Mucosa of stomach (tissue), 1 donor: ENCODE results near the gene RNU5B-1.
"Not testable (repeated sequence)": the region's sequence is repeated elsewhere in the genome, so short reads cannot be mapped to it uniquely, and the experiment has no call there.

ENCODE experiments used
- H3K27me3 ChIP-seq: one replicate; pipeline ENCODE4 v1.7.0; 2013; ENCODE audit warnings: mild to moderate bottlenecking, low read length; ENCODE audit not compliant: control insufficient read depth, insufficient read depth
- H3K36me3 ChIP-seq: one replicate; pipeline ENCODE4 v1.7.0; 2013; ENCODE audit warnings: low read length; ENCODE audit not compliant: control insufficient read depth, insufficient read depth
- H3K4me1 ChIP-seq: one replicate; pipeline ENCODE4 v1.7.0; 2013; ENCODE audit warnings: mild to moderate bottlenecking, low read length; ENCODE audit not compliant: control insufficient read depth, insufficient read depth
- H3K4me3 ChIP-seq: one replicate; pipeline ENCODE4 v1.7.0; 2013; ENCODE audit warnings: low read length
- H3K9ac ChIP-seq: one replicate; pipeline ENCODE4 v1.7.0; 2013; ENCODE audit warnings: mild to moderate bottlenecking, low read length, moderate library complexity
- H3K9me3 ChIP-seq: one replicate; pipeline ENCODE4 v1.7.0; 2013; ENCODE audit warnings: mild to moderate bottlenecking, low read length, moderate library complexity; ENCODE audit not compliant: control insufficient read depth
- donor health status: Pancreatic carcinoma.

RNU5B-1 gene

GRCh38 chr15:65342493-65342892, 38.0 kb downstream of the RNU5B-1 start:
- no peaks in the 10 kb centered on the region for H3K9me3 ChIP-seq
- no peak overlapping the region for H3K4me3 ChIP-seq
- no peak overlapping the region for H3K9ac ChIP-seq
- no peaks in the 10 kb centered on the region for H3K36me3 ChIP-seq
- no peaks in the 10 kb centered on the region for H3K4me1 ChIP-seq
- peaks cover 15% of the 10 kb centered on the region for H3K27me3 ChIP-seq

DNA sequence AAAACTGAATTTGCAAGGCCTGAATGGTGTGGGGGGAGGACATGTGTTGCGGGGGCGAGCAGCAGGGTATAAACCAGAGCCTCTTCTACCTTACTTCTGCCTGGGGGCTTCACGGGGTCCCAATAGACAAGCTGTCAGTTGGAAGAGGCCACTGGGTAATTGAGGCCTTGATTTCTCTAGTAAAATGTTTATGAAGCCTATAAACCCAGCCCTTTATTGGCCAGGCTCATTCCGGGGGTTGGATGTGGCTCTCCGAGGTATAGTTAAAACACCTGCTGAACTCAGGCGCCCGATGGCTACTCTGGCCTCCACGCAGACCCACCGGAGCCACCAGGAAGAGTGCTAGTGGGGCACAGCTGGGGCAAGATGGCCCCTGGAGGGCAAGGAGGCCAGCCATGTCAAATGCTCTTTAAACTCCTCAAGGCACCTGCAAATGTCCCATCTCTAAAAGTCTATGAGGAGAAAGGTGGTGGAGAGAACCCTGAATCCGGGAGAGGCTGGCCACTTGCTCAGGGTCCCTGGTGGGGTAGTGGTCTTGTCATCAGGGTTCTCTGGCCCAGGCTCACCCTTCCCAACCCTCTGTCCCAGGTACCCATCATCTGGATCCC, 39.0 kb downstream of the RNU5B-1 start:
- Histone ChIP-seq H3K9ac (no peak overlapping the region), H3K9me3 (no peaks in the 10 kb centered on the region), H3K36me3 (no peaks in the 10 kb centered on the region), H3K4me1 (no peaks in the 10 kb centered on the region), H3K27me3 (peaks cover 12% of the 10 kb centered on the region), H3K4me3 (no peak overlapping the region)

DNA sequence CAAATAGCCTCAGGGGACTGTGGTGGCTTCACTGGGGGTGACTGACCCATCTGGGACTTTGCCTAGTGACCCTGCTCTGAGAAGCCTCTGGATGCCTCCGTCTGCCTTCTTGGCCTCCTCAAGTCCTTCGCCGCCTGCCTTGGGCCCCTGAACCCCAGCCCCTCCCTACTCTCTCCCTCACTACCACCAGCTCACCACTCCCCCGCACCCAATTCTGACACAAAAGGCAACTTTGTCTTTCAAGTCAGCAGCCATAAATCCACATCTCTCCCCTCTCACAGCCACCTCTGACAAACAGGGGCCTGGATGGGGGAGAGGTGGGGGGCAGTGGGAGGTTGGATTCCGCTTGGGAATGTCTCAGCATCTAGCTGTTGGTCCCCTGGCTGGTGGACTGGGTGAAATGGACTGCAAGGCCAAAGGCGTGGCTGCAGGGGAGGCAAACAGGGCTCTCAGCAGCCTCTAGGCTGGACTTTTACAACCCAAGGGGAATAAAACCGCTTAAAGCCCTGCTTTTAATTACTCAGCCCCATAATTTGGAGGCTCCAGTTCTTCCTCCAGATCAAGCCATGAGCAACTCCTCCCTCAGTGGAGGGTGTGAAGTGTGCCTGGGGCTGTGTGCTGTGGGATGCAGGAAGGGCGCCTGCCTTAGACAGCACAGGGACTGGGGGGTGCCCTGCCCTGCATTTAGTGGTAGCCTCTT, 39.9 kb downstream of the RNU5B-1 start:
- no peaks in the 10 kb centered on the region for H3K9me3 ChIP-seq
- H3K4me1 ChIP-seq = no peaks in the 10 kb centered on the region
- H3K27me3 ChIP-seq = peaks cover 10% of the 10 kb centered on the region
- H3K9ac ChIP-seq = no peak overlapping the region
- no peaks in the 10 kb centered on the region for H3K36me3 ChIP-seq
- H3K4me3 ChIP-seq = no peak overlapping the region

DNA sequence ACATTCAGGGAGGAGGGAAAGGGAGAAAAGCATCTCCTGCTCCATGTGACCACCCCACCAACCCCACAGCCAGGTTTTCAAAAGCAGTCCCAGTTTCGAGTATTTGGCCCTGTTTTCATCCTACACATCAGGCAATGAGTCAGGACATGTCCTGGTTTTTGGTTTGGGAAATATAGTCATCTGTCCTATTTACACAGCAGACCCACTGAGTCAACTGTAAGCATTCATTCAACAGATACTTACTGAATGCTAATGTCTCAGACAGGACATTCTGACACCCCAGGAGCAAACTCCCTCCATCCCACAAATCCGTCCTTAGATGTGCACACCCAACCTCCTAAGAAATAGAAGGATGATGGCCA, 40.4 kb downstream of the RNU5B-1 start:
- peaks cover 5% of the 10 kb centered on the region for H3K27me3 ChIP-seq
- no peaks in the 10 kb centered on the region for H3K4me1 ChIP-seq
- H3K9ac ChIP-seq = no peak overlapping the region
- no peaks in the 10 kb centered on the region for H3K9me3 ChIP-seq
- H3K36me3 ChIP-seq = no peaks in the 10 kb centered on the region
- H3K4me3 ChIP-seq = no peak overlapping the region

- Histone ChIP-seq H3K9ac (no peak overlapping the region), H3K4me3 (no peak overlapping the region), H3K36me3 (no peaks in the 10 kb centered on the region), H3K27me3 (peaks cover 5% of the 10 kb centered on the region), H3K9me3 (no peaks in the 10 kb centered on the region), H3K4me1 (no peaks in the 10 kb centered on the region)
These were observed 42.5 kb downstream of the RNU5B-1 start for GRCh38 chr15:65346856-65347598.

- H3K9me3 ChIP-seq, H3K9ac ChIP-seq, H3K27me3 ChIP-seq, H3K36me3 ChIP-seq, H3K4me1 ChIP-seq, H3K4me3 ChIP-seq: not testable (repeated sequence)
These were observed 43.3 kb downstream of the RNU5B-1 start for GRCh38 chr15:65347756-65348155.

DNA sequence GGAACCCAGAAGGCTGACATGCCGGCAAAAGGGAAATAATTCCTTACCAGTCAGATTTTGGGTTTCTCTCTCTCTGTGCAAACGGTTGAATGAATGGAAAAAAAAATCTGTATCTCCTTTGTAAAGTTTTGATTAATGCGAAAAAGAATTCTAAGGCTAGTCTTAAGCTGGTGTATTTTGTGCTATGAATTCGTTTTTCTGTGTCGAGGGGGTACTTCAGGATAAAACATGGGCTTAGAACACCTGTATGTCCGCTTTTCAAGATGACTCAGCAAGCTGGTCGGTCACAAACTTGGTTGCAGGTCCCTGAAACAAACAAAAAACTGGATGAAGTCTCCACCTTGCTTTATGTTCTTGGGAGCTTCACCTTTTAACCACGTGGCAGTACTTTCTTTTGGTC, 44.9 kb downstream of the RNU5B-1 start:
- no peaks in the 10 kb centered on the region for H3K9me3 ChIP-seq
- H3K4me1 ChIP-seq = no peaks in the 10 kb centered on the region
- peaks cover 9% of the 10 kb centered on the region for H3K27me3 ChIP-seq
- H3K36me3 ChIP-seq = no peaks in the 10 kb centered on the region
- no peak overlapping the region for H3K9ac ChIP-seq
- H3K4me3 ChIP-seq = no peak overlapping the region

GRCh38 chr15:65351972-65352371, 47.5 kb downstream of the RNU5B-1 start:
- not testable (repeated sequence) for H3K4me1 ChIP-seq, H3K9ac ChIP-seq, H3K4me3 ChIP-seq, H3K36me3 ChIP-seq, H3K9me3 ChIP-seq
- H3K27me3 ChIP-seq = peaks cover 27% of the 10 kb centered on the region
